ENCODE measurements around the gene RFC5. TPM values are rescaled to one million over a fixed set of nuclear protein-coding genes. Genes with fewer than 3 reads are reported as not detected.

RFC5 gene
- total RNA-seq, 1 experiment from 2014 or later, result 100 TPM

DNA sequence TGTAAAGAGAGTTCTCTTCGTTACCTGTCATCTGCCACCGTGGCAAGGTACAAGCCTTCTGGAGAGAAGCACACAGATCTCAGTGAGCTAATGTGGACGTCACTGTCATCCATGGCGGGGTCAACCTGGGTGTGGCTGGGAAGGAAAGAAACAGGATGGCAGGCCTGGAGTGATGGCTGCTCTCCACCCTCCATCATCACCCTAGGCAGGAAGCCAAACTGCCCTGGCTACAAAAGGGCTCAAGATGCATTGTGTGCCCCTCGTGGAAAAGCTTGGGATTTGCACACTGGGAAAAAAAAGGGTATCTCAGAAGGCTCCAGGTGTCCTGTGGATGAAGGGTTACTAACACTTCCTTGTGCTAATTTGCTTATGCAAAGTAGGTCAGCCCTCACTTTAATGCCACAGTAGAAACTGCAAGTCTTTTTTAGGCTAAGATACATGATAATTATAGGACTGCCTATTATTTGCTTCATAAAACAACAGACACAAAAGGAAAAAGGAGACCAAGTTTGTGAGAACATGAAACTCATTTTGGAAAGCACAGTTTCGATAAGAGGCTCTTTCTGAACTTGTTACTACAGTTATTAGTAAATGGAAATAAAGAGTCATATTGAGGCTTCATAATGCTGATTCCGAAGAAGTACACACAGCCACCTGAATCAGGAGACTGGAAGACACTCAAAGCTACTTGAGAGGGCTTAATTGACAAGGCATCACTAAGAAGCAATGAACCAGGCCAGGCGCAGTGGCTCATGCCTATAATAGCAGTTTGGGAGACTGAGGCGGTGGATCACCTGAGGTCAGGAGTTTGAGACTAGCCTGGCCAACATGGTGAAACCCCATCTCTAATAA is 18.9 kb downstream of the RFC5 start:
- H3F3A ChIP-seq (ENCODE audit: low read length, unreplicated experiment), result no peaks in the 10 kb centered on the region
- H3K9me2 ChIP-seq (replicated peaks; ENCODE audit: low read length), result no peaks in the 10 kb centered on the region
- H3K79me2 ChIP-seq (ENCODE audit: low read length), result no peaks in the 10 kb centered on the region
- DNase-seq, result peak; percentile 50
- H3K9ac ChIP-seq (ENCODE audit: low read length), result no peak overlapping the region
- no peak overlapping the region for H3K4me3 ChIP-seq (ENCODE audit: low read length)
- no peak overlapping the region for H2AFZ ChIP-seq (ENCODE audit: low read length)
- ATAC-seq, result peak; percentile 28
- H3K4me2 ChIP-seq (ENCODE audit: low read length), result no peak overlapping the region
- TF ChIP-seq EZH2phosphoT487 (IDR thresholded peaks at IDR 0.05; ENCODE audit: borderline replicate concordance, low read length) (no peak), EZH2 (IDR thresholded peaks at IDR 0.05; ENCODE audit: low read length, unreplicated experiment) (no peak), CTCF (conservative IDR thresholded peaks at IDR 0.05; ENCODE audit: low read depth, low read length) (peak; percentile 32; the same call in 1 of the 2 replicates)
- POLR2A ChIA-PET (ENCODE audit: unreplicated experiment), result no interaction called here
- no peaks in the 10 kb centered on the region for H3K27me3 ChIP-seq (ENCODE audit: low read length)
- no TSS peak for BruUV-seq (replicated peaks)
- CTCF ChIA-PET, result interaction anchor here (0.6 to 2.3 kb wide), 6 partner anchors 24 to 182 kb away, joined by 4 to 31 read pairs (median 6); no protein-coding TSS in a partner anchor
- intact Hi-C loops (cut with micrococcal nuclease), result loop anchor here (1.0 kb wide), 2 partner anchors 17 to 160 kb away; no protein-coding TSS in a partner anchor
- H3K4me1 ChIP-seq (ENCODE audit: insufficient read depth, low read length), result peaks cover 36% of the 10 kb centered on the region
- 0 out of 2 replicates have a peak overlapping the region, but pooled peaks have one; percentile 1 for H3K27ac ChIP-seq (ENCODE audit: low read length)
- H3K36me3 ChIP-seq (ENCODE audit: low read depth, low read length), result peaks cover 68% of the 10 kb centered on the region
- H4K20me1 ChIP-seq (ENCODE audit: low read length), result no peaks in the 10 kb centered on the region
- no peaks in the 10 kb centered on the region for H3K9me3 ChIP-seq (ENCODE audit: low read length)

DNA sequence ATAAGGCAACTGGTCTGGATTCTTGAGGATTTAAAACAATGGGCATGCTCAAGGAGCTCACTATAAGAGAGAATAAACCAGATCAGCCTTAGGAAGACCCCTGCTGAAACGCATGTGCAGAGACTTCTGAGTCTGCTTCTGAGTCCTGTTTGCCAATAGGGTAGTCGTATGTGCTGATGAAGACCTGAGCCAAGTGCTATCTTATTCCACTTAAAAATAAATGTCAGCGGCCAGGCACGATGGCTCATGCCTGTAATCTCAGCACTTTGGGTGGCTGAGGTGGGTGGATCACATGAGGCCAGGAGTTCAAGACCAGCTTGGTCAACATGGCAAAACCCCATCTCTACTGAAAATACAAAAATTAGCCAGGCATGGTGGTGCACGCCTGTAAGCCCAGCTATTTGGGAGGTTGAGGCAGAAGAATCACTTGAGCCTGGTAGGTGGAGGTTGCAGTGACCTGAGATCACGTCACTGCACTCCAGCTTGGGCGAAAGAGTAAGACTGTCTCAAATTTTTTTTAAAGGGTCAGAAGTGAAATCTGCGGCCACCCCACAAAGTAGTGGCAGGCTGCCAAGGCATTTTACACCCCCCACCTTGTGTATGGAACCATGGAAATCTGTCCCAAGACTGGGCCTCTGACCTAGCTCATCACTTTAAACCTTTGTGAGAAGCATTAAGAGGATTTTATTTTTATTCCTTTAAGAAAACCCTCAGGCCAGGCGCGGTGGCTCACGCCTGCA is 20.3 kb downstream of the RFC5 start:
- POLR2A ChIA-PET (ENCODE audit: unreplicated experiment), result no interaction called here

More for the DNA sequence above, 20.3 kb downstream of the RFC5 start:
- intact Hi-C loops (cut with micrococcal nuclease), result no loop called here
- no peaks in the 10 kb centered on the region for H3K79me2 ChIP-seq (ENCODE audit: low read length)
- TF ChIP-seq EZH2phosphoT487 (IDR thresholded peaks at IDR 0.05; ENCODE audit: borderline replicate concordance, low read length) (no peak), CTCF (conservative IDR thresholded peaks at IDR 0.05; ENCODE audit: low read depth, low read length) (no peak), EZH2 (IDR thresholded peaks at IDR 0.05; ENCODE audit: low read length, unreplicated experiment) (no peak)
- peaks cover 64% of the 10 kb centered on the region for H3K36me3 ChIP-seq (ENCODE audit: low read depth, low read length)
- no peaks in the 10 kb centered on the region for H3K9me2 ChIP-seq (replicated peaks; ENCODE audit: low read length)
- CTCF ChIA-PET, result no interaction called here
- no peaks in the 10 kb centered on the region for H3F3A ChIP-seq (ENCODE audit: low read length, unreplicated experiment)
- no peak overlapping the region for H3K4me2 ChIP-seq (ENCODE audit: low read length)
- no peaks in the 10 kb centered on the region for H3K27me3 ChIP-seq (ENCODE audit: low read length)
- H4K20me1 ChIP-seq (ENCODE audit: low read length), result no peaks in the 10 kb centered on the region
- H3K9me3 ChIP-seq (ENCODE audit: low read length), result no peaks in the 10 kb centered on the region
- H3K27ac ChIP-seq (ENCODE audit: low read length), result no peak overlapping the region
- DNase-seq (no peak), ATAC-seq (no peak)
- H3K4me1 ChIP-seq (ENCODE audit: insufficient read depth, low read length), result peaks cover 36% of the 10 kb centered on the region
- no peak overlapping the region for H3K4me3 ChIP-seq (ENCODE audit: low read length)
- no TSS peak for BruUV-seq (replicated peaks)
- H3K9ac ChIP-seq (ENCODE audit: low read length), result no peak overlapping the region
- no peak overlapping the region for H2AFZ ChIP-seq (ENCODE audit: low read length)

All from PC-3 (cell line).